SW480 (cell line): ENCODE measurements around the gene LRP2.
"Not testable (repeated sequence)": the region's sequence is repeated elsewhere in the genome, so short reads cannot be mapped to it uniquely, and the experiment has no call there.

Source experiments
- DNase-seq: peaks from one replicate; pipeline ENCODE4 v3.0.0-alpha.2; 2016; ENCODE audit warnings: low spot score

The LRP2 gene

DNA sequence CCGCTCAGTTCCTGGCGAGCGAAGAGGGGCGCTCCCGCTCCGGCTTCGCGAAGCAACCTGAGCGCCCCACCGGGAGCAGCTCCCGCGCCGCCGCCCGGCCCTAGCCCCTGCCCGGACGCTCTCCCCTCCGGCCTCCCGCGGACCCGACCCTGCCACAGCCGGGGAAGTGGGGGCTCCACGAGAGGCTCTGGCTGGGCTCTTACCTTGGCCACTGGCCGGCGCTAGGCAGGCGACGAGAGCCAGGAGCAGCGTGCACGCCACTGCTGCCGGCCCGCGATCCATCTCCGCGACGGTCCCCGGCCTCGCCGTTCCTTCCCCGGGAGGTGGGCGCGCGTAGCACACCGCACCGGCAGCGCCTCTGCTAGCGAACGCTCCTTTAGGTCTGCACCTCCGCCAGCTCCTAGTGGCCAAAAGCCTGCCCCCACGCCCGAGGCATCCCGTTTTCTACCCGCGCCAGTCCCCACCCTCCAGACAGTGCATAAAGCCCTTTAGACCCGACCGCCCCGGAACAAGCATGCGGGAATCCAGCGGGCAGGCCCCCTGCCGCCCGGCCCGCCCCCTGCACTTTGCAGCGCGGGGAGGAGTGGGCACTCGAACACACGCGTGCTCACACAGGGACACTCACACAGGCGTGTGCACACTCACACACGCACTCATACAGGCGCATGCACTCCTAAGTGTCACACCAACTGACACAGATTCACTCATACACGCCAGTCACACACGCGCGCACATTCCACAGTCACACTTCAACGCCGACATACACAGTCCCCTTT lies at the start of gene LRP2:
LRP2 (minus strand) TSS at position 417 of the 776 bp plus-strand sequence; CDS start at position 282, 135 bp downstream.
- DNase-seq: peak; percentile 26

GRCh38 chr2:169406891-169407290 lies 44.6 kb upstream of the LRP2 start:
- DNase-seq: no peak

GRCh38 chr2:169399491-169399890 lies 37.2 kb upstream of the LRP2 start:
- not testable (repeated sequence) for DNase-seq

DNA sequence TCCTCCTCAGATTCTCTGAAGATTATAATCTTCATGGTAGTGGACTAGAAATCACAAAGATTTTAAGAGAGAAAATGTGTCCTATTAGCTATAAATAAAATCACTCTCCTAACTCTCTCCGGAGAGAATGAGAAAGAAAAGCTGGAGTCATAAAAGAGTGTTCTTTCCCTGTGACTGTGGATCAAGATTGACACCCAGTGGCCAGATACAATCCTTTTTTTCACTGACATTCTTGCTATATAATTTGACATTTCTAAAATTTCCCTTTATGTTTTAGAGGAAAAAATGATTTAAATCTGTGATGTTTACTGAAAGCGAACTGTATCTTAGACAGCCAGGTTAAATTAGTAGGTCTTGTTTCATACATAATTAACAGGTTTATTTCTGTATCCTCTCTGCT lies 35.4 kb upstream of the LRP2 start:
- DNase-seq: peak; percentile 46

GRCh38 chr2:169395821-169396374 lies 33.6 kb upstream of the LRP2 start:
- DNase-seq: no peak

DNA sequence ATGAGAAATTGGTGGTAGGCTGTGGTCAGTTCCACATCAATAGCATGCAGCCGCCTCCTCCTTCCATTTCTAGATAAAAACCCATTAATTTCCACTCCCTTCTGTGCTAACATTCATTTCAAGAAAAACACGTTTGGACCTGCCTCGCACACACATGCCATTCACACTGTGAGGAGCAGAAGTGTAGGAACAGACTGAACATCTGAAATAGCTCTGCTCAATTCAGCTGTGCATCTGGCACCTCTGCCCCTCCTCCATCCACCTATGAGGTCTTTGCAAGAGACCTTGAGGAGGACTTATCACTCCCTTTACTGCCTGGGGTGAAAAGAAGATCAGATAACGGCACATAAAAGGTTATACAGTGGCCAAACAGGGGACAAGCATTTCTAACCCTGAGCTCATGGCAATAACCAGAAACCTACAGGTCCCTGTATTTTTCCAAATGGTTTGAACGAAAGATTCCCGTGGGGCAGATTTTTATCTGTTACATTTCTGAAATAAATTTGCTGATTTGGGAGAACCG lies 30.8 kb upstream of the LRP2 start:
- peak; percentile 90 for DNase-seq

DNA sequence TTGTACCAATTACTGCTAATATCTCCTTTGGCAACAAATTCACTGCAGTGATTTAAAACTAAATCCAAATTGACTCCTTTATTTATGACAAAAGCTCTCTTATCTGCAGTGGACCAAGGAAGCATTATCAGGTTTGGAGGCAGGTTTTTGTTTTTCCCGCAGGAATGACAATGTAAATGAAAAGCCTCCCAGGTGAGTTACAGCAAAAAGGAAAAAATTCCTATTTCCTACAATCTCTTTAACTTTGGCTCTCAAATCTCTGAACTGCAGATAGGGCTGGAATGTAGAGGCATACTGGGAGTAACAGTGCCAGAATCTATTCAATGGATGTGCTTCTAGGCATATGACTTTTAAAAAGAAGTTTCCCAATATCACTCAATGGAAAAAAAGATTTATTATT lies 28.9 kb upstream of the LRP2 start:
- DNase-seq: no peak

- no peak for DNase-seq
These were observed 25.8 kb upstream of the LRP2 start for GRCh38 chr2:169388161-169388560.

DNA sequence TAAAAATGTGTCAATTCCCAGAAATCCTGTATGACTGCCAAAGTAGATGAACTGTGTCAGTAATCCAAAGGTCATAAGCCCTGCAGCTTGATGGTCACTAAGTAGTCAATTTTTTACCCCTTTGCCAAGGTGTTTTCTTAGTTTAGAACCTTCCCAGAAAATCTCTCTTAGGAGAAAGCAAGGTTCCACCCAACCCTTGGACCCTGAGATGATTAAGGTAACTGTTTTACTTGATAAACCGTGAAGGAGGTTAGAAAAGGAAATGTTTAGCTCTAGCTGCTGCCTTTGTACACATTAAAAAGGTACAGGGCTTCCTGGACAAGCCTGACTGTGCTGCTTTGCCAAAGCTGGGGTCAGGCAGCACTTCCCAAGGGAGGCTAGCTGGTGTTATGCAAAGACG lies 24.4 kb upstream of the LRP2 start:
- DNase-seq: no peak

GRCh38 chr2:169384816-169385215 lies 22.5 kb upstream of the LRP2 start:
- DNase-seq: no peak

DNA sequence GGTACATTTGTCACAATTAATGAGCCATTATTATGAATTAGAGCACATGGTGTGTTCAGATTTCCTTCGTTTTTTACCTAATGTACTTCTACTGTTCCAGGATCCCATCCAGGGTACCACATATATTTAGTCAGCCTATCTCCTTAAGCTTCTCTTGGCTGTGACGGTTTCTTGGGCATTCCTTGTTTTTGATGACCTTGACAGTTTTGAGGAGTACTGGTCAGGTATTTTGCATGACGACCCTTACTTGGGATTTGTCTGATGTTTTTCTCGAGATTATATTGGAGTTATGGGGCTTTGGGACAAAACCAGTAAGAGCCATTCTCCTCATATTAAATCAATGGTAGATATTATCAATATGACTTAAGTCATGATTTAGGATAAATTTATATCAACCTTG lies 10.2 kb upstream of the LRP2 start:
- DNase-seq: no peak

GRCh38 chr2:169366066-169366465 lies 3.7 kb upstream of the LRP2 start:
- DNase-seq: no peak

GRCh38 chr2:169365029-169365480 lies 2.7 kb upstream of the LRP2 start:
- peak; percentile 33 for DNase-seq

GRCh38 chr2:169363560-169364150 lies 1.3 kb upstream of the LRP2 start:
- peak; percentile 53 for DNase-seq

DNA sequence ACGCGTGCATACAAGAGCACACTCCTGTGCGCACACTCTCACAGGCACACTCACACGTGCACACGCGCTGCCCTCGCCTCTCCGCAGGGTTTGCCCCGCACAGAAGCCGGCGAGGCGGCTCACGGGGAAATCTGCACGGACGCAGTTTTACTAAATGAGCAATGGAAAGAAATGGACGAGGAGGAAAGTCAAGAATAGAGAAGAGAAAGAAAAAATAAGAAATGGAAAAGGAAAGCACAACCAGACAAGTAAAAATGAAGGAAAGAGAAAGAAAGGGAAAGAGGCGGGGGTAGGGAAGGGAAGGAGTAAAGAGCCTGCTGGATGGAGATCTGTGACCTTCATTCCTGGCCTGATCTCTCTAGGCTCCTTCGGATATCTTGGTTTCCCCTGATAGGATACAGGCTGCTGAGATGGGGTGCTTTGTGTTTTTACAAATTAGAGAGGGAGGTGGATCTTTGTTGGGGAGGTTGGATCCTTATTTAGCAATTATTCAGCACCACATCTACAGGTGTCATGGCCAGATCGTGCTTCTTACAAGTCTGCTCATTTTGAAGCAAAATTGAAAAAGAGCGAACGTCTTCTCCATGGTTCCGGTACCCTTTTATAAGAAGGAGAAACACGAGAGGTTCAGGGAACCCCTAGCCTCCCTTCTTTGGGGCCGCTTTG lies 693 bp upstream of the LRP2 start:
- no peak for DNase-seq

DNA sequence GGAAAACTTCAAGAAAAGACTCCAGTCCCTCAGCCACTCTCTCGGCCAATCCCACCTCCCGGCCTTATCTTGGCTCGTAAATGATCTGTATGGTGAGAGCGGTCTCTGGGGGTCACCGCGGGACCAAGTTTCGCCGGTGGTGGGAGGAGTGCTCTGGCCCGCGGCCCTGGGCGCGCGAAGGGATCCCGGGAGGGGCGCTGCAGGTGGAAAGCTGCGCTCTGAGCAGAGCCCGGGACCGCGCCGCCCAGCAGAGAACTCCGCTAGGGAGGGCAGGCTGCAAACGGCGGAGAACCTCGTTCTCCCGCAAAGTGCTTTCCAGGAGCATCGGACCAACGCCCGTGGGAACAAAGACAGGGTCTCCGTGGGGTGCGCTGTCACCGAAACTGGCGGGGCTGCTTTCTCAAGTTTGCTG lies 622 bp downstream of the LRP2 start:
- peak; percentile 16 for DNase-seq

GRCh38 chr2:169360984-169361705 lies 1.2 kb downstream of the LRP2 start:
- DNase-seq: no peak

GRCh38 chr2:169358016-169358415 lies 4.3 kb downstream of the LRP2 start:
- no peak for DNase-seq

- no peak for DNase-seq
These were observed 8.1 kb downstream of the LRP2 start for GRCh38 chr2:169354244-169354643.

DNA sequence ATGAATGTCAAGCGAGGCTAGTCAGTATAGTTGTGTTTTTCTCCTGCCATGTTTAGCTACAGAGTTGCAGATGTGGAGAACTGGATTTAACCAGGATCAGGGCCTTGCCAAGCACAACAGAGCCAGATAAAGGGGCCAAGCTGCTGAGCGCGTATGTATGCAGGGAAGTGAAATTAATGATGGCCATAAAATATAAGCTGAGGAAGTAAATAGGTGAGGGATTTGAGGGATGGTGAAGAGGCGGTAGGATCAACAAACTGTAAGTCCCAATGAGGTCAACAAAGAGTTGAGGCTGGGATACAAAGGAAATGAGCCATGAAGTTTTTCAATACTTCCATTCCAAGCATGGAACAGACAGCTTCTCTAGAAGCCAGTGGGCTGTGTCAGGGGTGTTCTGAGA lies 10.6 kb downstream of the LRP2 start:
- DNase-seq: no peak

DNA sequence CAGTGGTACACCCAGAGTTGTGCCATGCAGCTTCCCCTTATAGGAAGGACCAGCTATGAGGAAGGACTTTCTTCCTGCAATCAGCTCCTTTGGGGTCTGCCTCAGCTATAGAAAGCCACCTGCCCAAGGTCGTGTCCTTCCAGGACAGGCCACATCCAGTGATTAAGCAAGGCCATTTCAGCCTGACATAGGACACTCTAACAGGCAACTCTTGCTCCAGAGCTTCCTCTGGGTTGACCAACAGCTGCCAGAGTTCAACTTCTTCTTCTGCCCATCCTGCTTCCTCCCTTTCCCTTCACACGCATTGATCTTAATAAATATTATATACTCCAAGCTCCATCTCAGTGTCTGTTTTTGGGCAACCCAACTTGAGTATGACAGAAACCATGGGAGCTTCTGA lies 12.8 kb downstream of the LRP2 start:
- DNase-seq: no peak
